ENCODE results near the gene FOXI1. TPM values are rescaled to one million over a fixed set of nuclear protein-coding genes. Genes with fewer than 3 reads are reported as not detected.

Gene FOXI1
- total RNA-seq, 1 experiment from 2014 or later, result not detected

DNA sequence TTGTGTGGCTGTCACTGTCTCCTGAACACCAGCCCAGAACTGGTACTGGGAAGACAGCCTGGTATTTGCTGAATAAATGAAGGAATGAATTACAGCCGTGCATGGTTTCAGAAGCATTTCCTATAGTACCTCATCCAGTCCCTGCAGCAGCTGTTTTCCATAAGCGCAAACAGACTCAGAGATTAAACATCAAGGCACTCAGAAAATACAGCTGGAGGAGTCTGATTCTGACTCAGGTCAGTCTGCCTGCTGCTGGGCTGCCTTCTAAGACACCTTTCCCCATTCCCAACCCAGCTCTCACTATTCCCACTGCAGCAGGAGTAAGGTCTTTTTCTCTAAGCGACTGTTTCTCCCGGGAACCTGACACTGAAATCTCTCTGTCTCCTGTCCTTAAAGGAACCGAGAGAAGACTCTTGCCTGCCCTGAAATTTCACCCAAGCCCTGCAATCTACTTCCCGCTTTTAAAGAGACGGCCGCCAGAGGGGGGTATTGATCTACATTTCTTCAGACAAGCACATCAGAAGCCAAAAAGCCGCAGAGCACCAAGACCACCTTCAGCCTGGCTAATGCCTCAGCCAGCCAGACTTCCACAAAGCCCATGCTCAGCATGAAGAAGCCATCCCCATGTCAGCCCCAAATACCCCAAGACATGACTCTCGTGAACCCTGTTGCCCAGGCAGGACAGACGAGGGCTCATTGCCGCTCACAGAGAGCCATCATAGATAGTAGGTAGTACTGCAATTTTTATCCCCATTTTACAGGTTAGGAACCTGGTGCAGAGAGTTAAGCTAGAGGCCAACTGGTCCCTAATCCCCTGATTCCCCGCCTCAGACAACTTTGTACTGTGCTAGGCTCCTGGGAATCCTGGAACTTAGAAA lies 5.4 kb upstream of the FOXI1 start:
- peak; percentile 75 for DNase-seq (ENCODE audit: low read depth, low spot score)
- no peaks in the 10 kb centered on the region for H3K36me3 ChIP-seq (ENCODE audit: control insufficient read depth in 1 of 2, insufficient read depth in 2 of 2, low read length in 2 of 2)
- ChIA-PET RAD21 (ENCODE audit: low non-redundant PET in 1 of 2, low total read pairs in 2 of 2, uncharacterized antibody in 2 of 2, unreplicated experiment in 2 of 2) (interaction anchor here (0.7 to 1.6 kb wide), 4 partner anchors 83 to 116 kb away, joined by 3 to 7 read pairs (median 4); no protein-coding TSS in a partner anchor), CTCF (interaction anchor here (0.9 to 4.0 kb wide), 4 partner anchors 84 to 119 kb away, joined by 3 to 40 read pairs (median 13); no protein-coding TSS in a partner anchor), POLR2A (no interaction called here)
- H3K4me2 ChIP-seq (ENCODE audit: low read length), result no peak overlapping the region
- H3K4me1 ChIP-seq (ENCODE audit: control insufficient read depth in 1 of 2, insufficient read depth in 2 of 2, low read length in 2 of 2), result no peaks in the 10 kb centered on the region
- no peak overlapping the region for H3K27ac ChIP-seq (ENCODE audit: low read depth, low read length)
- H3K9me3 ChIP-seq (ENCODE audit: control insufficient read depth in 1 of 2, insufficient read depth in 1 of 2, low read depth in 1 of 2, low read length in 2 of 2), result no peaks in the 10 kb centered on the region
- peak; percentile 92 for TF ChIP-seq RAD21 (IDR thresholded peaks at IDR 0.05; ENCODE audit: low read depth)
- TF ChIP-seq, protein P1, sequence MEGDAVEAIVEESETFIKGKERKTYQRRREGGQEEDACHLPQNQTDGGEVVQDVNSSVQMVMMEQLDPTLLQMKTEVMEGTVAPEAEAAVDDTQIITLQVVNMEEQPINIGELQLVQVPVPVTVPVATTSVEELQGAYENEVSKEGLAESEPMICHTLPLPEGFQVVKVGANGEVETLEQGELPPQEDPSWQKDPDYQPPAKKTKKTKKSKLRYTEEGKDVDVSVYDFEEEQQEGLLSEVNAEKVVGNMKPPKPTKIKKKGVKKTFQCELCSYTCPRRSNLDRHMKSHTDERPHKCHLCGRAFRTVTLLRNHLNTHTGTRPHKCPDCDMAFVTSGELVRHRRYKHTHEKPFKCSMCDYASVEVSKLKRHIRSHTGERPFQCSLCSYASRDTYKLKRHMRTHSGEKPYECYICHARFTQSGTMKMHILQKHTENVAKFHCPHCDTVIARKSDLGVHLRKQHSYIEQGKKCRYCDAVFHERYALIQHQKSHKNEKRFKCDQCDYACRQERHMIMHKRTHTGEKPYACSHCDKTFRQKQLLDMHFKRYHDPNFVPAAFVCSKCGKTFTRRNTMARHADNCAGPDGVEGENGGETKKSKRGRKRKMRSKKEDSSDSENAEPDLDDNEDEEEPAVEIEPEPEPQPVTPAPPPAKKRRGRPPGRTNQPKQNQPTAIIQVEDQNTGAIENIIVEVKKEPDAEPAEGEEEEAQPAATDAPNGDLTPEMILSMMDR (IDR thresholded peaks at IDR 0.05 in 2 of 3, conservative IDR thresholded peaks at IDR 0.05 in 1 of 3; ENCODE audit: borderline replicate concordance in 1 of 3, insufficient read depth in 1 of 3, low read depth in 2 of 3, low read length in 2 of 3), result peak; percentile 58 to 89 (median 69)
- TF ChIP-seq, protein P2, sequence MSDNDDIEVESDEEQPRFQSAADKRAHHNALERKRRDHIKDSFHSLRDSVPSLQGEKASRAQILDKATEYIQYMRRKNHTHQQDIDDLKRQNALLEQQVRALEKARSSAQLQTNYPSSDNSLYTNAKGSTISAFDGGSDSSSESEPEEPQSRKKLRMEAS (IDR thresholded peaks at IDR 0.05), result no peak
- TF ChIP-seq TCF7L2 (IDR thresholded peaks at IDR 0.05; ENCODE audit: borderline replicate concordance, extremely low read depth, insufficient read depth, insufficient read length), result peak; percentile 15
- no peak for TF ChIP-seq SP1 (IDR thresholded peaks at IDR 0.05; ENCODE audit: low read depth)
- no peak for TF ChIP-seq CBX3 (IDR thresholded peaks at IDR 0.05; ENCODE audit: low read depth)
- no peak overlapping the region for H3K4me3 ChIP-seq (replicated peaks in 1 of 2; ENCODE audit: low read depth in 1 of 2, low read length in 2 of 2)
- ATAC-seq, result peak; percentile 82
- no peaks in the 10 kb centered on the region for H3K9me2 ChIP-seq (ENCODE audit: insufficient read depth)
- no peaks in the 10 kb centered on the region for H4K20me1 ChIP-seq (ENCODE audit: insufficient read depth)
- H3K27me3 ChIP-seq (ENCODE audit: insufficient read depth, low read length), result peaks cover 19% of the 10 kb centered on the region; the same call in 1 of the 2 replicates
- H3K79me2 ChIP-seq (ENCODE audit: insufficient read depth, low read length), result no peaks in the 10 kb centered on the region
- H3K9ac ChIP-seq (ENCODE audit: low read length), result no peak overlapping the region
- no TSS peak for BruUV-seq (replicated peaks)
- H2AFZ ChIP-seq (ENCODE audit: low read depth, low read length, poor library complexity, severe bottlenecking), result peak overlapping the region; percentile 5
- intact Hi-C loops (cut with micrococcal nuclease), result loop anchor here (1.0 kb wide), 4 partner anchors 84 to 320 kb away; no protein-coding TSS in a partner anchor

Data from HCT116 (cell line).